Adrenal gland (tissue), 5 donors: Measurements from ENCODE around the gene HMGCLL1.

ENCODE experiments used
- CTCF ChIP-seq, 6 experiments: fragments of 450-650 bp in 4 of 6; fragments of 200-600 bp in 2 of 6; sonication (generic) in 1 of 6; IDR thresholded peaks; 1 replicate in 5 of 6; 2 replicates in 1 of 6; pipeline versions ENCODE4 v1.5.1 to v1.8.0; 2016 to 2021; ENCODE audit warnings: antibody characterized with exemption in 6 of 6, mild to moderate bottlenecking in 2 of 6, moderate library complexity in 1 of 6
- POLR2A ChIP-seq, 2 donors: fragments of 450-650 bp; IDR thresholded peaks; one replicate each; pipeline ENCODE4 v1.6.1; 2017; ENCODE audit warnings: antibody characterized with exemption in 2 of 2, mild to moderate bottlenecking in 2 of 2, moderate library complexity in 1 of 2
- donor health status: DM: no; HTN: no; CAD: no.

GRCh38 chr6:55473722-55474121, 105.3 kb downstream of the HMGCLL1 start:
- TF ChIP-seq CTCF (IDR thresholded peaks at IDR 0.05) (no peak), POLR2A (IDR thresholded peaks at IDR 0.05) (no peak)
